ENCODE results near the gene ASAP3. TPM values are rescaled to one million over a fixed set of nuclear protein-coding genes. Genes with fewer than 3 reads are reported as not detected.
"Not testable (repeated sequence)": the region's sequence is repeated elsewhere in the genome, so short reads cannot be mapped to it uniquely, and the experiment has no call there.

ASAP3 gene
- polyA plus RNA-seq, 1 experiment = 33.9 TPM

DNA sequence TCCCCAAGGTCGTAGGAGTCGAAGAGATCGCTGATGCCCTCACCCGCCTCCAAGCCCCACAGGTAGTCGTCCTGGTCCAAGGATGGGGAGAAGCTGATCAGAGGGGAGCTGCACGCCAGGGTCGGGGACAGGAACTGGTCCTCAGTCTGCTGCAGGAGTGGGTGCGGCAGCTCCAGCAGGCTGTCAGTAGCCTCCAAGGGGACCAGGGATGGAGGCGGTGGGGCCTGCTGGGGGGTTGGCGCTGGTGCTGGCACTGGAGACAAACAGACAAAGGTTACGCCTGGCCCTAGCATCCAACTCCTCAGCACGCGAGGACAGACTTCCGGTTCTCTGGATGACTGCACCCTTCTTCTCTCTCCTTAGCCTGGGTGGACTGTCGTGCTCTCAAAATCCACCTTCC, 25.9 kb upstream of the ASAP3 start:
- H3K27me3 ChIP-seq (ENCODE audit: control insufficient read depth, insufficient read depth, low read length) = no peaks in the 10 kb centered on the region
- POLR2A ChIA-PET = no interaction called here
- TF ChIP-seq, protein P1, sequence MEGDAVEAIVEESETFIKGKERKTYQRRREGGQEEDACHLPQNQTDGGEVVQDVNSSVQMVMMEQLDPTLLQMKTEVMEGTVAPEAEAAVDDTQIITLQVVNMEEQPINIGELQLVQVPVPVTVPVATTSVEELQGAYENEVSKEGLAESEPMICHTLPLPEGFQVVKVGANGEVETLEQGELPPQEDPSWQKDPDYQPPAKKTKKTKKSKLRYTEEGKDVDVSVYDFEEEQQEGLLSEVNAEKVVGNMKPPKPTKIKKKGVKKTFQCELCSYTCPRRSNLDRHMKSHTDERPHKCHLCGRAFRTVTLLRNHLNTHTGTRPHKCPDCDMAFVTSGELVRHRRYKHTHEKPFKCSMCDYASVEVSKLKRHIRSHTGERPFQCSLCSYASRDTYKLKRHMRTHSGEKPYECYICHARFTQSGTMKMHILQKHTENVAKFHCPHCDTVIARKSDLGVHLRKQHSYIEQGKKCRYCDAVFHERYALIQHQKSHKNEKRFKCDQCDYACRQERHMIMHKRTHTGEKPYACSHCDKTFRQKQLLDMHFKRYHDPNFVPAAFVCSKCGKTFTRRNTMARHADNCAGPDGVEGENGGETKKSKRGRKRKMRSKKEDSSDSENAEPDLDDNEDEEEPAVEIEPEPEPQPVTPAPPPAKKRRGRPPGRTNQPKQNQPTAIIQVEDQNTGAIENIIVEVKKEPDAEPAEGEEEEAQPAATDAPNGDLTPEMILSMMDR (IDR thresholded peaks at IDR 0.05; ENCODE audit: insufficient read depth, low read depth, low read length) = no peak
- H3K4me3 ChIP-seq (ENCODE audit: low read depth, low read length) = no peak overlapping the region
- DNase-seq (ENCODE audit: low read depth) = no peak
- no peaks in the 10 kb centered on the region; the same call in 1 of the 2 replicates for H3K36me3 ChIP-seq (ENCODE audit: control insufficient read depth, insufficient read depth, low read length)
- CTCF ChIA-PET = interaction anchor here (1.6 to 4.6 kb wide), 2 partner anchors 13 to 18 kb away, joined by 3 to 46 read pairs; no protein-coding TSS in a partner anchor

DNA sequence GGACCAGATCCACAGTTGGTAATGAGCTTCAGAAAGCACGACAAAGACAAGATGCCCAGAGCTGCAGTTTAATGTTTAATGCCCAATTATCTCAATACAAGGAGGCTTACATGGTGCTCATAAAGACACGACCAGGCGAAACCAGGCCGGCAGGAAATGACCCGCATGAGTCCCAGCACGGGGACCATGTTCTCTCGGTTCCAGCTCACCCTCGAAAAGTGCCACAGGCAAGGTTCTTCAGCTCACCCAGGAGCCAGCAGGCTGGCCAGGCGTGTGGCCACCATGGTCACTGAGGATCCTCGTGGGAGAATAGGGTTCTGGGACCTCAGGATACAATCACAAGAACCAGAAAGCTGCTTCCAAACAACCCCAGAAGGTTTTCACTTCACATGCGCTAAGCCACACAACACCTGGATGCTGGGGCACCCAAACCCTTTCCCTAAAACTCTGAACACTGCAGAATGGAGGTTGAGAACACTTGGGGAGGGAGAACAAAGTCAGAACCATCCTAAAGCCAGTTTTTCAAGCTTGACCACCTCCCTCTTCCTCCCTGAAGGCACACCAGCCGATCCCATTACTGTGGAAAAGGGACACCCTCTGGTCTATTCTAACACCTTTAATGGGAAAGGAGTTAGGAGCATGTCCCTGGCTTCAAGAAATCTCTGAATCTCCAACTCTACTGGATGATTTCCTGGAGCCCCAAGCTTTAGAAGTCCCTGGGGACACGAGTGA, 22.6 kb upstream of the ASAP3 start:
- DNase-seq (ENCODE audit: low read depth) = no peak
- no peaks in the 10 kb centered on the region for H3K27me3 ChIP-seq (ENCODE audit: control insufficient read depth, insufficient read depth, low read length)
- TF ChIP-seq, protein P1 (IDR thresholded peaks at IDR 0.05; ENCODE audit: insufficient read depth, low read depth, low read length) = no peak
- ChIA-PET POLR2A (no interaction called here), CTCF (interaction anchor here (1.0 to 4.6 kb wide), 3 partner anchors 9 to 129 kb away, joined by 3 to 46 read pairs (median 5); no protein-coding TSS in a partner anchor)
- no peaks in the 10 kb centered on the region for H3K36me3 ChIP-seq (ENCODE audit: control insufficient read depth, insufficient read depth, low read length)
- H3K4me3 ChIP-seq (ENCODE audit: low read depth, low read length) = no peak overlapping the region

DNA sequence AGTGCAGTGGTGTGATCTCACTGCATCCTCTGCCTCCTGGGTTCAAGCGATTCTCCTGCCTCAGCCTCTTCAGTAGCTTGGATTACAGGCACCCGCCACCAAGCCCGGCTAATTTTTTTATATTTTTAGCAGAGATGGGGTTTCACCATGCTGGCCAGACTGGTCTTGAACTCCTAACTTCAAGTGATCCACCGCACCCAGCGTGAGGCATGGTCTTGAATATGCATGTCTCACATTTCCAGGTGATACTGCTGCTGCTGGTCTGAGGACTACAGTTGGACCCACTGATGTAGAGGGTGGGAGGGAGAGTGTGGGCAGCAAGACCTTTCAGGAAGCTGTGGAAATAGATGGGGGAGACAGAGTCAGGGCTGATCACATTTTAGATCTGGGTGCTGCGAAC, 21.9 kb upstream of the ASAP3 start:
- TF ChIP-seq, protein P1 (IDR thresholded peaks at IDR 0.05; ENCODE audit: insufficient read depth, low read depth, low read length) = no peak
- CTCF ChIA-PET = interaction anchor here (0.6 to 4.6 kb wide), 5 partner anchors 8 to 130 kb away, joined by 3 to 46 read pairs (median 3); no protein-coding TSS in a partner anchor
- DNase-seq (ENCODE audit: low read depth) = no peak
- Histone ChIP-seq H3K4me3 (ENCODE audit: low read depth, low read length) (no peak overlapping the region), H3K27me3 (ENCODE audit: control insufficient read depth, insufficient read depth, low read length) (no peaks in the 10 kb centered on the region), H3K36me3 (ENCODE audit: control insufficient read depth, insufficient read depth, low read length) (no peaks in the 10 kb centered on the region)
- POLR2A ChIA-PET = no interaction called here

DNA sequence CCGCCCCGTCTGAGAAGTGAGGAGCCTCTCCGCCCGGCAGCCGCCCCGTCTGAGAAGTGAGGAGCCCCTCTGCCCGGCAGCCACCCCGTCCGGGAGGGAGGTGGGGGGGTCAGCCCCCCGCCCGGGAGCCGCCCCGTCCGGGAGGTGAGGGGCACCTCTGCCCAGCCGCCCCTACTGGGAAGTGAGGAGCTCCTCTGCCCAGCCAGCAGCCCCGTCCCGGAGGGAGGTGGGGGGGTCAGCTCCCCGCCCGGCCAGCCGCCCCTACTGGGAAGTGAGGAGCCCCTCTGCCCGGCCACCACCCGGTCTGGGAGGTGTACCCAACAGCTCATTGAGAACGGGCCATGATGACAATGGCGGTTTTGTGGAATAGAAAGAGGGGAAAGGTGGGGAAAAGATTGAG, 20.2 kb upstream of the ASAP3 start:
- CTCF ChIA-PET; H3K27me3 ChIP-seq (ENCODE audit: control insufficient read depth, insufficient read depth, low read length); POLR2A ChIA-PET; H3K36me3 ChIP-seq (ENCODE audit: control insufficient read depth, insufficient read depth, low read length); DNase-seq (ENCODE audit: low read depth); H3K4me3 ChIP-seq (ENCODE audit: low read depth, low read length): not testable (repeated sequence)

DNA sequence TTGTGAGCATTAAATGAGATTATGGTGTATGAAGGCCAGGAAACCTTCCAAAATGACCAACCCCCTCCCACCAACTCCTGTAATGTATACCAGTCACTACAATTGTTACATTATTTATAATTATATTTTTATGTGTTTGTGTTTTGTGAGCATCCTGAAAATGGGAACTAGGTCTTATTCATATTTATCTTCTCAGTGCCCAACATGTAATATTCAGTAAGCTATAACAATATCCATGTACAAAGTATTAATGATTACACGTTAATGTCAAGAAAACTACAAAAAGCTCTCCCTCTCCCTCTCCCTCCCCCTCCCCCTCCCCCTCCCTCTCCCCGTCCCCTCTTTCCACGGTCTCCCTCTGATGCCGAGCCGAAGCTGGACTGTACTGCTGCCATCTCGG, 19.0 kb upstream of the ASAP3 start:
- no peaks in the 10 kb centered on the region for H3K27me3 ChIP-seq (ENCODE audit: control insufficient read depth, insufficient read depth, low read length)
- no peak overlapping the region for H3K4me3 ChIP-seq (ENCODE audit: low read depth, low read length)
- ChIA-PET POLR2A (no interaction called here), CTCF (no interaction called here)
- H3K36me3 ChIP-seq (ENCODE audit: control insufficient read depth, insufficient read depth, low read length) = no peaks in the 10 kb centered on the region
- TF ChIP-seq, protein P1 (IDR thresholded peaks at IDR 0.05; ENCODE audit: insufficient read depth, low read depth, low read length) = no peak
- DNase-seq (ENCODE audit: low read depth) = no peak

All from BJ (cell line).